Esophagus muscularis mucosa (tissue), 4 donors: ENCODE results near the gene IDE.

Source experiments
- EP300 ChIP-seq: sonication (generic); formaldehyde crosslinking; IDR thresholded peaks from one replicate; pipeline ENCODE4 v1.6.1; 2017; ENCODE audit warnings: antibody characterized with exemption
- POLR2A ChIP-seq: fragments of 450-650 bp; IDR thresholded peaks from one replicate; pipeline ENCODE4 v1.6.1; 2017; ENCODE audit warnings: antibody characterized with exemption, moderate library complexity, mild to moderate bottlenecking, low read depth
- POLR2AphosphoS5 ChIP-seq, 2 donors: sonication (generic); formaldehyde crosslinking; IDR thresholded peaks; one replicate each; pipeline ENCODE4 v1.6.1; 2017; ENCODE audit warnings: antibody characterized with exemption in 2 of 2
- TF ChIP-seq, protein P1 (sequence below), 3 experiments: fragments of 200-600 bp in 2 of 3; fragments of 450-650 bp in 1 of 3; sonication (generic) in 2 of 3; IDR thresholded peaks; one replicate each; pipeline ENCODE4 v1.5.1; 2017 to 2019; ENCODE audit warnings: antibody characterized with exemption in 3 of 3, mild to moderate bottlenecking in 2 of 3, moderate library complexity in 1 of 3

DNA sequence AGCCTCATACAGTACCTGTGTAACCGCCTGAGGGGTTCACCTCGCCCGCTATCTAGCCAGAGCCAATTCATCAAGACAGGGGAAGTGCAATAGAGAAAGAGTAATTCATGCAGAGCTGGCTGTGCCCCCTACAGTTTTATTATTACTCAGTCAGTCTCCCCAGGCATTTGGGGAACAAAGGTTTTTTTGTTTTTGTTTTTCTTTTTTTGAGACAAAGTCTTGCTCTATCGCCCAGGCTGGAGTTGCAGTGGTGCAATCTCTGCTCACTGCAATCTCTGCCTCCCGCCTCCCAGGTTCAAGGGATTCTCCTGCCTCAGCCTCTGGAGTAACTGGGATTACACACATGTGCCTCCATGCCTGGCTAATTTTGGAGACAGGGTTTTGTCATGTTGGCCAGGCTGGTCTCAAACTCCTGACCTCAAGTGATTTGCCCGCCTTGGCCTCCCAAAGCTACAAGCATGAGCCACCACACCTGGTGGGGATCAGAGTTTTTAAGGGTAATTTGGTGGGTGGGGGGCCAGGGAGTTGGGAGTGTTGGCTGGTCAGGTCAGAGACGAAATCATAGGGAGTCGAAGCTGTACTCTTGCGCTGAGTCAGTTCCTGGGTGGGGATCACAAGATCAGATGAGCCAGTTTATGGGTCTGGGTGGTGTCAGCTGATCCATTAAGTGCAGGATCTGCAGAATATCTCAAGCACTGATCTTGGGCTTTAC, 166.4 kb downstream of the IDE start:
- TF ChIP-seq, protein P1, sequence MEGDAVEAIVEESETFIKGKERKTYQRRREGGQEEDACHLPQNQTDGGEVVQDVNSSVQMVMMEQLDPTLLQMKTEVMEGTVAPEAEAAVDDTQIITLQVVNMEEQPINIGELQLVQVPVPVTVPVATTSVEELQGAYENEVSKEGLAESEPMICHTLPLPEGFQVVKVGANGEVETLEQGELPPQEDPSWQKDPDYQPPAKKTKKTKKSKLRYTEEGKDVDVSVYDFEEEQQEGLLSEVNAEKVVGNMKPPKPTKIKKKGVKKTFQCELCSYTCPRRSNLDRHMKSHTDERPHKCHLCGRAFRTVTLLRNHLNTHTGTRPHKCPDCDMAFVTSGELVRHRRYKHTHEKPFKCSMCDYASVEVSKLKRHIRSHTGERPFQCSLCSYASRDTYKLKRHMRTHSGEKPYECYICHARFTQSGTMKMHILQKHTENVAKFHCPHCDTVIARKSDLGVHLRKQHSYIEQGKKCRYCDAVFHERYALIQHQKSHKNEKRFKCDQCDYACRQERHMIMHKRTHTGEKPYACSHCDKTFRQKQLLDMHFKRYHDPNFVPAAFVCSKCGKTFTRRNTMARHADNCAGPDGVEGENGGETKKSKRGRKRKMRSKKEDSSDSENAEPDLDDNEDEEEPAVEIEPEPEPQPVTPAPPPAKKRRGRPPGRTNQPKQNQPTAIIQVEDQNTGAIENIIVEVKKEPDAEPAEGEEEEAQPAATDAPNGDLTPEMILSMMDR (IDR thresholded peaks at IDR 0.05) = no peak
- no peak for TF ChIP-seq POLR2AphosphoS5 (IDR thresholded peaks at IDR 0.05)
- TF ChIP-seq POLR2A = no peak
- no peak for TF ChIP-seq EP300
